GM19328 (cell line): Measurements from ENCODE around the gene PHKG1.
"Not testable (repeated sequence)": the region's sequence is repeated elsewhere in the genome, so short reads cannot be mapped to it uniquely, and the experiment has no call there.

Source experiments
- ATAC-seq: cut with Tn5 transposase; IDR thresholded peaks from one replicate; pipeline ENCODE4 v1.9.1; 2021; ENCODE audit warnings: mild to moderate bottlenecking, moderate library complexity; ENCODE audit not compliant: unreplicated experiment

Gene PHKG1

GRCh38 chr7:56083150-56083785, 9.5 kb downstream of the PHKG1 start:
- no peak for ATAC-seq

DNA sequence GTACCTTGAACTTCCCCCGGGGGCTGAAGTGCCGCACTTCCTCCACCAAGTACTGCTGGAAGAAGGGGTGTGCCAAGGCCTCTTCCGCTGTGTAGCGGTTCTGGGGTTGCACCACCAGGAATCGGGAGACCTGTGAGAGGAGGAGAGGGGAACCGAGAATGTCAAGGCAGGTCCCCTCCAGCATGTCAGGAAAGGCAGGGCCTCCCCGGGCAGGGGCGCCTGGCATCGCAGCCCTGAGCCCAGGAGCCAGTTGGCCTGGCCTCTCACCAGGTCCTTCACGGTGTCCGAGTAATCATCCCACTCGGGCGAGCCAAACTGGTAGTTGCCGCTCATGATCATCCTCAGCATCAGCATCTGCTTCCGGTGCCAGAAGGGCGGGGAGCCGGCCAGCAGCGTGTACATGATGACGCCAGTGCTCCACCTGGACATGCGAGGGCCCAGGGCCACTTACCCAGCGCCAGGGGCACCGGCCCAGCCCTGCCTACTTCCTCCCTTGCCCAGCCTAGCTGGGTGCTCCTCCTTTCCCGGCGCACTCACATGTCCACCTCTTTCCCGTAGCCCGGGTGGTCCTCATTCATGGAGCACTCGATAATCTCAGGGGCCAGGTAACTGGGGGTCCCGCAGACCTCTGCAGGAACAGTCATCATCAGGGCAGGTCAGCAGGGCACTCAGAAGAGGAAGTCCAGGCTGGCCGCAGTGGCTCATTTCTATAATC, 11.0 kb downstream of the PHKG1 start:
- ATAC-seq = no peak

DNA sequence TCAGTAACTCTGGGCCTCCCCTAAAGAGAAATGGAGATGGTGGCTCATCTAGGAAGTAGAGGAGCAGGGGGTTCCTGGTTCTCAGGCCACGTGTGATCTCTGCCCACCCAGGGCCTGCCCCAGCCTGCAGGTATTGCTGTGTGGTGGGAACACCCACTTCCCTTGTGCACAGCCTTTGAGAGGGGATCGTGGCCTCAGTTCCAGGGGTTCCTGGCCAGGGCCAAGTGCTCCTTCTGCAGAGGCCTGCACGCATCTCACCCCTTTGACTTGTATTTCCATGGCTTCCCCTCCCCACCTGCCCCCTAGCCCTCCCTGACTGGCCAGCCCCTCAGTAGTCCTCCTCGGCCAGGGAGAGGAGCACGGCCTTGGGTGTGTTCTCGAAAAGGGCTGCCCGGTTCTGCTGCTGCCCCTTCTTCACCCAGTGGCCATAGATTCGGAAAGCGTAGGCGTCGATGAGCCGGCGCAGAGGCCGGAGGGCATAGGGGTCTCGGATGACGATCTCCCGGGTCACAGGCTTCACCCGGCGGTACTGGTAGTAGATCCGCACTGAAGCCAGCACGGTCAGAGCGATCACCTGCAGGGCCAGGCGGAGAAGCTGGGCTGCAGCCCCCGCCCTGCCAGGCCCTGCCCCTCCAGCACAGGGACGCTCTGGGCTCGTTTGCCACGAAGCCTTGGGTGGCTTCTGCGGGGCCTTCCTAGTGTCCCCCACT, 11.9 kb downstream of the PHKG1 start:
- ATAC-seq = not testable (repeated sequence)

DNA sequence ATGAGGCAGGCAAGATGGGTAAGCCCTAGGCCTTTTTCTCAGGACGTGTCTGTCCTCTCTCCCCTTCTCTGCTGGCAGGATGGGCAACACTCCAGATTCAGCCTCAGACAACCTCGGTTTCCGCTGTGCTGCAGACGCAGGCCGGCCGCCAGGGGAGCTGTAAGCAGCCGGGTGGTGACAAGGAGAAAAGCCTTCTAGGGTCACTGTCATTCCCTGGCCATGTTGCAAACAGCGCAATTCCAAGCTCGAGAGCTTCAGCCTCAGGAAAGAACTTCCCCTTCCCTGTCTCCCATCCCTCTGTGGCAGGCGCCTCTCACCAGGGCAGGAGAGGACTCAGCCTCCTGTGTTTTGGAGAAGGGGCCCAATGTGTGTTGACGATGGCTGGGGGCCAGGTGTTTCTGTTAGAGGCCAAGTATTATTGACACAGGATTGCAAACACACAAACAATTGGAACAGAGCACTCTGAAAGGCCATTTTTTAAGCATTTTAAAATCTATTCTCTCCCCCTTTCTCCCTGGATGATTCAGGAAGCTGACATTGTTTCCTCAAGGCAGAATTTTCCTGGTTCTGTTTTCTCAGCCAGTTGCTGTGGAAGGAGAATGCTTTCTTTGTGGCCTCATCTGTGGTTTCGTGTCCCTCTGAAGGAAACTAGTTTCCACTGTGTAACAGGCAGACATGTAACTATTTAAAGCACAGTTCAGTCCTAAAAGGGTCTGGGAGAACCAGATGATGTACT, 13.1 kb downstream of the PHKG1 start:
- no peak for ATAC-seq

DNA sequence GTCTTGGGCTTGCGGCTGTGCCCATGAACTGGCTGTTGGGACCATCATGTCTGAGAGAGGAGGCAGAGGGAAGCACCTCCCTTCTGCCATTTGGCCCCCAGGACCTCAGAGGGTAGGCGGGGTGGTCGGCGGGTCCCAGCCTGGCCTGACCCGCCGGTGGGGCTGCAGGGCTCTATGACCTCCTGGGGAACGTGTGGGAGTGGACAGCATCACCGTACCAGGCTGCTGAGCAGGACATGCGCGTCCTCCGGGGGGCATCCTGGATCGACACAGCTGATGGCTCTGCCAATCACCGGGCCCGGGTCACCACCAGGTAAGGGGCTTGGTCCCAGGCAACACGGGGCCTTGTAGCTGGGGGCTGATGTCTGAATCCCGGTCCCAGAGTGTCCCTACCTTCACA, 14.6 kb downstream of the PHKG1 start:
- no peak for ATAC-seq

GRCh38 chr7:56077681-56078080, 15.1 kb downstream of the PHKG1 start:
- no peak for ATAC-seq

- ATAC-seq = peak; percentile 68
Observed at GRCh38 chr7:56074371-56074791, 18.4 kb downstream of the PHKG1 start.

GRCh38 chr7:56066376-56066775, 26.4 kb downstream of the PHKG1 start:
- not testable (repeated sequence) for ATAC-seq

- peak; percentile 84 for ATAC-seq
Observed at GRCh38 chr7:56063882-56064625, 28.7 kb downstream of the PHKG1 start, which contains the start of gene SUMF2. TSS of gene SUMF2 (plus strand) at chr7:56064286. CDS start at chr7:56064312, 26 bp downstream.

- no peak for ATAC-seq
Observed at GRCh38 chr7:56063500-56063881, 29.3 kb downstream of the PHKG1 start.

- ATAC-seq = no peak
Observed at GRCh38 chr7:56062382-56062781, 30.4 kb downstream of the PHKG1 start.

DNA sequence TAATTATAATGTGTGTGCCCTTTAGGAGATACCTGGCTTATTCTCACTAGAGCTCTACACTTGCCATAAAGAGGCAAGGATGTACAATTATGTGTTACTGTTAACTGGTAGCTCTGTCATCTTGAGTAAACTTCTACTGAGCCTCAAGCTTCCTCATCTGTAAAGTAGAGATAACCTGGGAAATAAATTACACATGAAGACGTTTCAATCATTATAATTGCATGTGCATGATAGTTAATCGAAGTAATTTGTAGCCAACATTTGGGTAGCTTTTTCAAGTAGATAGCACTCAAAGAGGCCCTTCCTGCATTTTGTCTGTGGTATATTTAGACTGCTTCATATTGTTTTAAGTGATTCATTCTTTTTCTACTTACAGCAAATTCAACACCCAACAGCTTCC, 38.8 kb downstream of the PHKG1 start:
- ATAC-seq = no peak

GRCh38 chr7:56053379-56053778, 39.4 kb downstream of the PHKG1 start:
- no peak for ATAC-seq

DNA sequence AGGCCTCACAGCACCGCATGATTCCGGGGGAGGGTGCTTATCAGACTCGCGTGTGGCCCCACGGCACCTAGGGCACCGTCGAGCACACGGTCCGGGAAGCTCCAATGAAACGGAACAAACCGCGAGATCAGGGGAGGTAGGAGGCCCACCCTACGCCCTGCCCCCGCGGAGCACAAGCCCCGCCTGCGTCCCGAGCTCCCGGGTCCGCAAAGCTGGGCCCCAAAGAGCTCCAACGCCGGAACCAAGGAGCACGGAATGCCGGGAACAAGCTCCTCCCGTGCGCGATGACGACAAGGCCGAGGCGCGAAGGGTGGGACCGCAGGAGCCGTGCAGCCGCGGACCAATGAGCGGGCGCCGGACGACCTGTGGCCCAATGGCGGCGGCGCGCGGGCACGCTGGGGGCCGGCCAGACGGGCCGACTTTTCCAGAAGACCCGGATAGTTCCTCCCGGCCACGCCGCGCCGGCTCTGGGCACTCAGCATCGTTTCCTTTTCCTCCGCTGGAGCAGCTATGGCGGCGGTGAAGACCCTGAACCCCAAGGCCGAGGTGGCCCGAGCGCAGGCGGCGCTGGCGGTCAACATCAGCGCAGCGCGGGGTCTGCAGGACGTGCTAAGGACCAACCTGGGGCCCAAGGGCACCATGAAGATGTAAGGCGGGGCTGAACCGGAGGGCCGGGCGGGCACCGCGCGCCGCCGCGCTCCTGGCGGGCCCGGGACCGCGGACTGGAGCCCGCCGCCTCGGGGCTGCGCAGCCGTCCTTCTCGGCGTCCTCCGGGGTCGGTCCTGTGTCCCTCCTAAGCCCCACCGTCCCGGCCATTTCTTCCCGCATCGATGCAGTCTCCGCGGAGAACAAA, 41.2 kb downstream of the PHKG1 start, which contains the start of the genes CCT6A and PSPH:
Gene CCT6A (plus strand): TSS at position 427 of the 853 bp plus-strand sequence. CDS start 84 bp downstream, at position 511.
Gene PSPH (minus strand): TSS at position 106 of the 853 bp plus-strand sequence. CDS start 30,232 bp downstream, outside the sequence.
- ATAC-seq = peak; percentile 97

DNA sequence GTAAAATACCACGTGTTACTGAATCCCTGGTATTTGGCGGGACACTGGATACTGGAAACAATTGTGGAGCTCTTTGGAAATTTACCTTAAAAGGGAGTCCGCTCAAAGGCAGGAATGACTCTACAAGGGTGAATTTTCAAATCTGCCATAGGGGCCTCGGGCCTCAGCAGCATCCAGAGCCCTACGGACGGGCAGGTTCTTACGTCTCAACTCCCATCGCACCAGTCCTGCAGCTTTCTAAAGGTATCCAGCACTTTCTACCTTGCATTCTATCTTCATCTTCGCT, 41.8 kb downstream of the PHKG1 start:
- no peak for ATAC-seq

DNA sequence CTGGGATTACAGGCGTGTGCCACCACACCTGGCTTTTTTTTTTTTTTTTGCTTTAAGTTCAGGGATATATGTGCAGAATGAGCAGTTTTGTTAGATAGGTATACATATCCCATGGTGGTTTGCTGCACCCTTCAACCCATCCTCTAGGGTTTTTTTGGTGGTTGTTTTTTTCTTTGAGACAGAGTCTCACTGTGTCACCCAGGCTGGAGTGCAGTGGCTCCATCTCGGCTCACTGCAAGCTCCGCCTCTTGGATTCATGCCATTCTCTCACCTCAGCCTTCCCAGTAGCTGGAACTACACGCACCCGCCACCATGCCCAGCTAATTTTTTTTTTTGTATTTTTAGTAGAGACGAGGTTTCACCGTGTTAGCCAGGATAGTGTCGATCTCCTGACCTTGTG, 44.0 kb downstream of the PHKG1 start:
- ATAC-seq = not testable (repeated sequence)

DNA sequence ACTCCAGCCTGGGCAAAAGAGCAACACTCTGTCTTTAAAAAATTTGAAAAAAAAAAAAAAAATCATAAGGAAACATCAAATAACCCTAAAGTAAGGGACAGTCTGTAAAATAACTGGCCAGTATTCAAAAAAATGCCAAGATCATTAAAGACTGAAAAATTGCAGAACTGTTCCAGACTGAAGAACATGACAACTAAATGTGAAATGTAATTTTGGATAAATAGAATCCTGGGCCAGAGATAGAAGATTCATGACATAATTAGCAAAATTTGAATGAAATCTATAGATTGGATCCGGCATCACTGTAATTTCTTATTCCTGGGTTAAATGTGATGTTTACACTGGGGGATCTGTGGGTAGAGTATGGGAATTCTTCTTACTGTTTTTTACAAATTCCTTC, 44.5 kb downstream of the PHKG1 start:
- no peak for ATAC-seq

GRCh38 chr7:56047446-56048116, 45.2 kb downstream of the PHKG1 start:
- not testable (repeated sequence) for ATAC-seq
